Smooth muscle cell of the brain vasculature (primary cell): ENCODE results near the gene MSRB3.
A peak's percentile ranks its signal among the peaks of the same experiment; 100 is the strongest.

ENCODE experiments used
- DNase-seq: peaks from one replicate; pipeline ENCODE4 v3.0.0-alpha.2; 2012; ENCODE audit warnings: low read depth, low spot score

MSRB3 gene

GRCh38 chr12:65325183-65325582 lies 46.7 kb downstream of the MSRB3 start:
- no peak for DNase-seq

- DNase-seq = no peak
Observed at GRCh38 chr12:65326616-65327015, 48.1 kb downstream of the MSRB3 start.

- DNase-seq = peak; percentile 36
Observed at GRCh38 chr12:65327207-65328076, 49.0 kb downstream of the MSRB3 start.

GRCh38 chr12:65329721-65330120 lies 51.2 kb downstream of the MSRB3 start:
- no peak for DNase-seq

GRCh38 chr12:65330331-65330730 lies 51.8 kb downstream of the MSRB3 start:
- no peak for DNase-seq

- no peak for DNase-seq
Observed at GRCh38 chr12:65331456-65331855, 53.0 kb downstream of the MSRB3 start.

- no peak for DNase-seq
Observed at GRCh38 chr12:65333649-65334048, 55.2 kb downstream of the MSRB3 start.

- DNase-seq = no peak
Observed at GRCh38 chr12:65334521-65334920, 56.0 kb downstream of the MSRB3 start.

- DNase-seq = peak; percentile 69
Observed at GRCh38 chr12:65335021-65335714, 56.7 kb downstream of the MSRB3 start.

GRCh38 chr12:65335981-65336380 lies 57.5 kb downstream of the MSRB3 start:
- no peak for DNase-seq

GRCh38 chr12:65339161-65339560 lies 60.7 kb downstream of the MSRB3 start:
- no peak for DNase-seq

- DNase-seq = no peak
Observed at GRCh38 chr12:65343230-65343629, 64.7 kb downstream of the MSRB3 start.

- no peak for DNase-seq
Observed at GRCh38 chr12:65343801-65344200, 65.3 kb downstream of the MSRB3 start.

- no peak for DNase-seq
Observed at GRCh38 chr12:65355461-65355860, 77.0 kb downstream of the MSRB3 start.

- no peak for DNase-seq
Observed at GRCh38 chr12:65362234-65363031, 84.0 kb downstream of the MSRB3 start.

- no peak for DNase-seq
Observed at GRCh38 chr12:65364046-65364445, 85.6 kb downstream of the MSRB3 start.

GRCh38 chr12:65367396-65367795 lies 88.9 kb downstream of the MSRB3 start:
- DNase-seq = no peak

- no peak for DNase-seq
Observed at GRCh38 chr12:65368055-65368454, 89.6 kb downstream of the MSRB3 start.

GRCh38 chr12:65372574-65372973 lies 94.1 kb downstream of the MSRB3 start:
- no peak for DNase-seq

GRCh38 chr12:65384240-65384639 lies 105.8 kb downstream of the MSRB3 start:
- no peak for DNase-seq

- DNase-seq = no peak
Observed at GRCh38 chr12:65387396-65387795, 108.9 kb downstream of the MSRB3 start.

GRCh38 chr12:65389436-65389835 lies 111.0 kb downstream of the MSRB3 start:
- no peak for DNase-seq
